ENCODE measurements around the gene ARHGAP18. TPM values are rescaled to one million over a fixed set of nuclear protein-coding genes. Genes with fewer than 3 reads are reported as not detected.

The ARHGAP18 gene
- total and polyA plus RNA-seq, 2 of the 13 experiments (the other 11 are each of a cell fraction or from before 2014, with no cell fraction given) = 58.2 to 115 TPM

DNA sequence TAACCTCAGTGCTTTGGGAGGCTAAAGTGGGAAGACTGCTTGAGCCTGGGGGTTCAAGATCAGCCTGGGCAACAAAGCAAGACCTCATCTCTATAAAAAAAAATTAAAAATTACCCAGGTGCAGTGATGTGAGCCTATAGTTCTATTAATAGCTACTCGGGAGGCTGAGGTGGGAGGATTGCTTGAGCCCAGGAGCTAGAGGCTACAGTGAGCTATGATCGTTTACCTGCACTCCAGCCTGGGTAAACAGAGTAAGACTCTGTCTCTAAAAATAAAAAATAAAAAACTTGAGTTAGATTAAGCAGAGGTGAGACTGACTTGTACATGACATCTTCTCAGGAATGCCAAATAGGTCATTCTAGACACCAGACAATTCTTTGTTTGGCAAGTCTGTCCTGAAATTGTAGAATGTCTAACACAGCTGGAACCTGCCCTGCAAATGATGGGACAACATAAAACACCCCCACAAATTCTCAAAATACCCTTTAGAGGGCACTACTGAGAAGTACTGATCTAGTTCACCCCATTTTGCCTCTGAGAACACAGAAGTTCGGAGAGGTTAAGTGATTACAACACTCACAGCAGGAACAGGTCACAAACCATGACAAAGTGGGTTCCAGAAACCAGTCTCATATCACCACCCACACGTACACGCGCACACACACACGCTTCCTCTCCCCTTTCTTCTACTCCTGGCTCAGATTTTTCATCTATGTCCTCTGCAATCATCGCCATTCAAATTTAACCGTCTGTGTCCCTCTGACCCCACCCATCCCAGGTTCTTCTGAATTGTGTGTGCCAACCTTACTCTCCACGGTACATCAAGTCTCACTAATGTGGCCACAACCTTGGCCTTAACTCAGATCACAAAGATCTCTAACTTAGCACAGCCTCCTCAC, 38.3 kb downstream of the ARHGAP18 start:
- Histone ChIP-seq H2AFZ (ENCODE audit: low read length) (no peak overlapping the region), H3K4me1 (ENCODE audit: insufficient read depth, low read length) (peaks cover 73% of the 10 kb centered on the region), H3K36me3 (replicated peaks in 1 of 2; ENCODE audit: control insufficient read depth in 1 of 2, insufficient read depth in 2 of 2, low read length in 2 of 2) (peaks cover 4 to 33% of the 10 kb centered on the region in 2 experiments), H3K27ac (ENCODE audit: extremely low read length, insufficient read depth, low read length) (peak overlapping the region; percentile 33), H3K27me3 (ENCODE audit: control insufficient read depth in 1 of 2, insufficient read depth in 2 of 2, low read length in 2 of 2) (no peaks in the 10 kb centered on the region), H4K20me1 (ENCODE audit: insufficient read depth, low read length) (no peaks in the 10 kb centered on the region; the same call in 1 of the 2 replicates), H3K4me2 (ENCODE audit: low read depth, low read length) (no peak overlapping the region; the same call in 1 of the 2 replicates), H3K9ac (ENCODE audit: insufficient read depth, low read depth, low read length) (no peak overlapping the region), H3K9me3 (ENCODE audit: low read length) (no peaks in the 10 kb centered on the region), H3K4me3 (replicated peaks in 1 of 3; ENCODE audit: insufficient read depth in 1 of 3, low read depth in 2 of 3, low read length in 3 of 3) (no peak overlapping the region), H3K79me2 (ENCODE audit: insufficient read depth, low read length) (peaks cover 95% of the 10 kb centered on the region)
- POLR2A ChIA-PET = interaction anchor here (1.0 to 1.6 kb wide), 4 partner anchors 24 to 60 kb away, joined by 3 to 7 read pairs (median 4); partner anchors contain the start of gene ARHGAP18
- 93% methylated on average over 10 of the region's 10 CpGs for WGBS (ENCODE audit: low lambda C conversion rate)
- peak; percentile 78 for ATAC-seq
- in situ Hi-C loops (cut with HindIII; ENCODE audit: extremely low pct_ligation_motif_present, low pct_unique_long_range_greater_than_20kb) = no loop called here
- peak; percentile 56 for DNase-seq (ENCODE audit: low spot score)
- intact Hi-C loops (cut with micrococcal nuclease; ENCODE audit: unreplicated experiment) = no loop called here
- FAIRE-seq = peak; percentile 30
- no TSS peak for BruUV-seq (replicated peaks)
- CTCF ChIA-PET (ENCODE audit: low intra/inter-chr PET ratio, low total read pairs) = interaction anchor here (0.9 to 1.1 kb wide), 2 partner anchors 58 to 59 kb away, joined by 3 read pairs; no protein-coding TSS in a partner anchor
- TF ChIP-seq ATAD3A (CRISPR knock-in tag; IDR thresholded peaks at IDR 0.05) (no peak), FOXA3 (CRISPR knock-in tag; IDR thresholded peaks at IDR 0.05) (no peak), SP5 (CRISPR knock-in tag; IDR thresholded peaks at IDR 0.05; ENCODE audit: borderline replicate concordance, low read depth) (0 out of 2 replicates have a peak, but pooled peaks have one; percentile 6), NKX3-1 (CRISPR knock-in tag; IDR thresholded peaks at IDR 0.05) (0 out of 2 replicates have a peak, but pooled peaks have one; percentile 46), FOXA1 (IDR thresholded peaks at IDR 0.05) (no peak), FOXA1 (CRISPR knock-in tag; IDR thresholded peaks at IDR 0.05) (no peak), ZNF556 (CRISPR knock-in tag; IDR thresholded peaks at IDR 0.05; ENCODE audit: borderline replicate concordance) (0 out of 2 replicates have a peak, but pooled peaks have one; percentile 63), AHR (CRISPR knock-in tag; IDR thresholded peaks at IDR 0.05) (no peak), ZFP36 (IDR thresholded peaks at IDR 0.05; ENCODE audit: borderline replicate concordance, low read depth, low read length, partially characterized antibody) (no peak), ZSCAN9 (CRISPR knock-in tag; IDR thresholded peaks at IDR 0.05; ENCODE audit: borderline replicate concordance) (no peak), ZNF747 (CRISPR knock-in tag; IDR thresholded peaks at IDR 0.05; ENCODE audit: borderline replicate concordance) (no peak), RFXAP (CRISPR knock-in tag; IDR thresholded peaks at IDR 0.05; ENCODE audit: borderline replicate concordance) (no peak), HMG20B (CRISPR knock-in tag; conservative IDR thresholded peaks at IDR 0.05) (no peak)
- TF ChIP-seq, protein P1, sequence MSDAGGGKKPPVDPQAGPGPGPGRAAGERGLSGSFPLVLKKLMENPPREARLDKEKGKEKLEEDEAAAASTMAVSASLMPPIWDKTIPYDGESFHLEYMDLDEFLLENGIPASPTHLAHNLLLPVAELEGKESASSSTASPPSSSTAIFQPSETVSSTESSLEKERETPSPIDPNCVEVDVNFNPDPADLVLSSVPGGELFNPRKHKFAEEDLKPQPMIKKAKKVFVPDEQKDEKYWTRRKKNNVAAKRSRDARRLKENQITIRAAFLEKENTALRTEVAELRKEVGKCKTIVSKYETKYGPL (CRISPR knock-in tag; IDR thresholded peaks at IDR 0.05) = no peak
- TF ChIP-seq, protein P2, sequence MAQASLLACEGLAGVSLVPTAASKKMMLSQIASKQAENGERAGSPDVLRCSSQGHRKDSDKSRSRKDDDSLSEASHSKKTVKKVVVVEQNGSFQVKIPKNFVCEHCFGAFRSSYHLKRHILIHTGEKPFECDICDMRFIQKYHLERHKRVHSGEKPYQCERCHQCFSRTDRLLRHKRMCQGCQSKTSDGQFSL (CRISPR knock-in tag; IDR thresholded peaks at IDR 0.05) = peak; percentile 84
- TF ChIP-seq, protein P3, sequence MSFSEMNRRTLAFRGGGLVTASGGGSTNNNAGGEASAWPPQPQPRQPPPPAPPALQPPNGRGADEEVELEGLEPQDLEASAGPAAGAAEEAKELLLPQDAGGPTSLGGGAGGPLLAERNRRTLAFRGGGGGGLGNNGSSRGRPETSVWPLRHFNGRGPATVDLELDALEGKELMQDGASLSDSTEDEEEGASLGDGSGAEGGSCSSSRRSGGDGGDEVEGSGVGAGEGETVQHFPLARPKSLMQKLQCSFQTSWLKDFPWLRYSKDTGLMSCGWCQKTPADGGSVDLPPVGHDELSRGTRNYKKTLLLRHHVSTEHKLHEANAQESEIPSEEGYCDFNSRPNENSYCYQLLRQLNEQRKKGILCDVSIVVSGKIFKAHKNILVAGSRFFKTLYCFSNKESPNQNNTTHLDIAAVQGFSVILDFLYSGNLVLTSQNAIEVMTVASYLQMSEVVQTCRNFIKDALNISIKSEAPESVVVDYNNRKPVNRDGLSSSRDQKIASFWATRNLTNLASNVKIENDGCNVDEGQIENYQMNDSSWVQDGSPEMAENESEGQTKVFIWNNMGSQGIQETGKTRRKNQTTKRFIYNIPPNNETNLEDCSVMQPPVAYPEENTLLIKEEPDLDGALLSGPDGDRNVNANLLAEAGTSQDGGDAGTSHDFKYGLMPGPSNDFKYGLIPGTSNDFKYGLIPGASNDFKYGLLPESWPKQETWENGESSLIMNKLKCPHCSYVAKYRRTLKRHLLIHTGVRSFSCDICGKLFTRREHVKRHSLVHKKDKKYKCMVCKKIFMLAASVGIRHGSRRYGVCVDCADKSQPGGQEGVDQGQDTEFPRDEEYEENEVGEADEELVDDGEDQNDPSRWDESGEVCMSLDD (CRISPR knock-in tag; IDR thresholded peaks at IDR 0.05; ENCODE audit: borderline replicate concordance) = no peak
- TF ChIP-seq, protein P4, sequence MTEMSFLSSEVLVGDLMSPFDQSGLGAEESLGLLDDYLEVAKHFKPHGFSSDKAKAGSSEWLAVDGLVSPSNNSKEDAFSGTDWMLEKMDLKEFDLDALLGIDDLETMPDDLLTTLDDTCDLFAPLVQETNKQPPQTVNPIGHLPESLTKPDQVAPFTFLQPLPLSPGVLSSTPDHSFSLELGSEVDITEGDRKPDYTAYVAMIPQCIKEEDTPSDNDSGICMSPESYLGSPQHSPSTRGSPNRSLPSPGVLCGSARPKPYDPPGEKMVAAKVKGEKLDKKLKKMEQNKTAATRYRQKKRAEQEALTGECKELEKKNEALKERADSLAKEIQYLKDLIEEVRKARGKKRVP (CRISPR knock-in tag; IDR thresholded peaks at IDR 0.05) = 0 out of 4 replicates have a peak, but pooled peaks of 1 of the 2 experiments have one; percentile 32
- TF ChIP-seq, protein P5, sequence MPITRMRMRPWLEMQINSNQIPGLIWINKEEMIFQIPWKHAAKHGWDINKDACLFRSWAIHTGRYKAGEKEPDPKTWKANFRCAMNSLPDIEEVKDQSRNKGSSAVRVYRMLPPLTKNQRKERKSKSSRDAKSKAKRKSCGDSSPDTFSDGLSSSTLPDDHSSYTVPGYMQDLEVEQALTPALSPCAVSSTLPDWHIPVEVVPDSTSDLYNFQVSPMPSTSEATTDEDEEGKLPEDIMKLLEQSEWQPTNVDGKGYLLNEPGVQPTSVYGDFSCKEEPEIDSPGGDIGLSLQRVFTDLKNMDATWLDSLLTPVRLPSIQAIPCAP (CRISPR knock-in tag; IDR thresholded peaks at IDR 0.05; ENCODE audit: low read depth) = no peak
